Stimulated activated CD4-positive, alpha-beta T cell treated with anti-CD3 and anti-CD28 coated beads, Interleukin-4, amount 100 ng/mL, for 1 hour (primary cell): ENCODE results near the gene ADSS1.
A peak's percentile ranks its signal among the peaks of the same experiment; 100 is the strongest.

ENCODE experiments used
- DNase-seq: peaks from one replicate; pipeline ENCODE4 v3.0.0-alpha.2; 2020

Gene ADSS1

GRCh38 chr14:104751539-104752422 lies 27.8 kb downstream of the ADSS1 start:
- no peak for DNase-seq

GRCh38 chr14:104752423-104752734 lies 28.4 kb downstream of the ADSS1 start:
- DNase-seq, result no peak

- peak; percentile 100 for DNase-seq
Observed at GRCh38 chr14:104752735-104753527, 28.9 kb downstream of the ADSS1 start, which contains the start of gene SIVA1. Gene SIVA1, plus strand, starts transcription at chr14:104753147. Its CDS starts 55 bp downstream, at chr14:104753202.

- DNase-seq, result no peak
Observed at GRCh38 chr14:104753528-104754212, 29.6 kb downstream of the ADSS1 start.

- DNase-seq, result no peak
Observed at GRCh38 chr14:104754213-104754851, 30.3 kb downstream of the ADSS1 start.

GRCh38 chr14:104755621-104756020 lies 31.6 kb downstream of the ADSS1 start:
- no peak for DNase-seq

- no peak for DNase-seq
Observed at GRCh38 chr14:104756477-104757237, 32.6 kb downstream of the ADSS1 start.

- no peak for DNase-seq
Observed at GRCh38 chr14:104757238-104757585, 33.2 kb downstream of the ADSS1 start.

- DNase-seq, result no peak
Observed at GRCh38 chr14:104757681-104758392, 33.8 kb downstream of the ADSS1 start.

GRCh38 chr14:104758981-104759969 lies 35.2 kb downstream of the ADSS1 start:
- no peak for DNase-seq

- DNase-seq, result no peak
Observed at GRCh38 chr14:104765517-104765916, 41.5 kb downstream of the ADSS1 start.

GRCh38 chr14:104766256-104766862 lies 42.3 kb downstream of the ADSS1 start:
- no peak for DNase-seq

- no peak for DNase-seq
Observed at GRCh38 chr14:104766863-104767633, 43.0 kb downstream of the ADSS1 start.

- DNase-seq, result no peak
Observed at GRCh38 chr14:104767634-104767918, 43.5 kb downstream of the ADSS1 start.

GRCh38 chr14:104768437-104769323 lies 44.7 kb downstream of the ADSS1 start:
- peak; percentile 94 for DNase-seq

GRCh38 chr14:104769324-104770071 lies 45.5 kb downstream of the ADSS1 start:
- no peak for DNase-seq

GRCh38 chr14:104770072-104770579 lies 46.1 kb downstream of the ADSS1 start:
- no peak for DNase-seq
